22Rv1 (cell line): ENCODE data around the gene IKZF3.

Source experiments
- ZFX ChIP-seq: fragments of 450-650 bp; IDR thresholded peaks from 2 replicates; pipeline ENCODE4 v1.6.1; 2017; ENCODE audit warnings: antibody characterized with exemption, borderline replicate concordance
- TF ChIP-seq, protein P1 (sequence below): fragments of 450-650 bp; IDR thresholded peaks from 2 replicates; pipeline ENCODE4 v1.5.1; 2017; ENCODE audit warnings: mild to moderate bottlenecking

DNA sequence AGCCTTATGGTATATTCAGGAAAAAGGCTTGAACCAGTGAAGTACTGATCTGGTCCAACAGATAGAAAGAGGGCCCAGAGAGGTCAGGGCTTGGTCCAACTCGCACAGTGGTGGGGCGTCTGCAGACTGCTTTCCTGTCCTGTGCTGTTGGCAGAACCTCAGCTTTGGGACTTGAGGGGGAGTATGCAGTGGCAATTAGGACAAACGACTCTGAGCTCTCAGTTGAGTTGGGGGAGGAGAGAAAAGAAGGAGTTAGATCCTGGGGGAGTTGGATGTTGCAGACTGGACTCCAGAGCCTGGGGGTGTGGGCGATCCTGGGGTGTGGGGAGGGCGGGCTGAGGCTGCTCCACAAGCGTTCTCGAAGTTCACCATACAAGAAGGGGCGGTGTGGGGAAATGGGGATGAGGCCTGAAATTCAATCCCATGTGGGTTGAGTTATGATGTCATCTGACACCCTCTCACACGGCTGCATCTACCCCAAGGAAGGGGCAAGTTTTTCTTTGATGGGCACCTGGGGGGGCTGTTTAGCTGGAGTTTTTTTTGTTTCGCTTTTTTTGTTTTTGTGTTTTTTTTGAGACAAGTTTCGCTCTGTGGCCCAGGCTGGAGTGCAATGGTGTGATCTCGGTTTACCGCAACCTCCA lies 111.8 kb downstream of the IKZF3 start:
- TF ChIP-seq, protein P1, sequence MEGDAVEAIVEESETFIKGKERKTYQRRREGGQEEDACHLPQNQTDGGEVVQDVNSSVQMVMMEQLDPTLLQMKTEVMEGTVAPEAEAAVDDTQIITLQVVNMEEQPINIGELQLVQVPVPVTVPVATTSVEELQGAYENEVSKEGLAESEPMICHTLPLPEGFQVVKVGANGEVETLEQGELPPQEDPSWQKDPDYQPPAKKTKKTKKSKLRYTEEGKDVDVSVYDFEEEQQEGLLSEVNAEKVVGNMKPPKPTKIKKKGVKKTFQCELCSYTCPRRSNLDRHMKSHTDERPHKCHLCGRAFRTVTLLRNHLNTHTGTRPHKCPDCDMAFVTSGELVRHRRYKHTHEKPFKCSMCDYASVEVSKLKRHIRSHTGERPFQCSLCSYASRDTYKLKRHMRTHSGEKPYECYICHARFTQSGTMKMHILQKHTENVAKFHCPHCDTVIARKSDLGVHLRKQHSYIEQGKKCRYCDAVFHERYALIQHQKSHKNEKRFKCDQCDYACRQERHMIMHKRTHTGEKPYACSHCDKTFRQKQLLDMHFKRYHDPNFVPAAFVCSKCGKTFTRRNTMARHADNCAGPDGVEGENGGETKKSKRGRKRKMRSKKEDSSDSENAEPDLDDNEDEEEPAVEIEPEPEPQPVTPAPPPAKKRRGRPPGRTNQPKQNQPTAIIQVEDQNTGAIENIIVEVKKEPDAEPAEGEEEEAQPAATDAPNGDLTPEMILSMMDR: no peak
- TF ChIP-seq ZFX: no peak
